Activated CD4-positive, CD25-positive, alpha-beta regulatory T cell treated with anti-CD3 and anti-CD28 coated beads, Interleukin-2, amount 50 U/mL, for 72 hours (primary cell): ENCODE results near the gene CDH1.

ENCODE experiments used
- DNase-seq: peaks from one replicate; pipeline ENCODE4 v3.0.0; 2021

The CDH1 gene

DNA sequence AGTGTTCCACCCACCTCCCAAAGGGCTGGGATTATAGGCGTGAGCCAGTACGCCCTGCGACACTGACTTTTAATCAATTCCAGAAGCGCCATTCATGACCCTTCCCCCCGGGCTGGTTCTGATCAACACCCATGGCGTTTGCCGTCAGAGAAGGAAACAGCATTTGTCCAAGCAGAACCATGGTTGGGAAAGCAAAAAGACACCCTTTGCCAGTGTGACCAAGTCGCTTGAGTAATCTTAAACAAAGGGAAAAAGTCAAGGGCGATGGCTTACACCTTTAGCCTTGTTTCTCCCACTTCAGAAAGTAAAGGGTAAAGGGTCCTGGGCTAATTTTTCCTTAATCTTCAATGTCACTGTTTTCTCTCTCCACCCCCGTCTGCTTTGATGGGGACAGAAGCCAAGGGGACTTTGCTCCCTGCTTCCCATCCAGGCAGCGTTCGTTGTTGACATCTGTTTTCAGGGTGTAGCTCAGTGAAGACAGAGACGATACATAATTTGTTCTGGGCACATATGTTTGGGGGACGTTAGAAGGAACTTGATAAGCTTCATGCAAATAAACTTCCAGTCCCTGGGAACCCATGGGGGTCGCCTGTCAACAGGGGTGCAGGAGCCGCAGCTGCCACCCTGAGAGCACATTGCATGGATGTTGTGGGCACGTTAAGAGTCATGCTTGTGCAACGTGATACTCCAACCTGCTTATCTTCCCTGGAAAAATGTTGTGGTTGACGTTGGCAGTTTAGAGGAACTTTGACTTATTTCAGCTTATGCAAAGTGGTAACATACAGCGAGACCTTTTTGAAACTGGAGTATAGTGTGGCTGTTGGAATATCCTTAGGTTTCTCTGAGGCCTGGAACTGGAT lies 55.6 kb downstream of the CDH1 start:
- DNase-seq = no peak

DNA sequence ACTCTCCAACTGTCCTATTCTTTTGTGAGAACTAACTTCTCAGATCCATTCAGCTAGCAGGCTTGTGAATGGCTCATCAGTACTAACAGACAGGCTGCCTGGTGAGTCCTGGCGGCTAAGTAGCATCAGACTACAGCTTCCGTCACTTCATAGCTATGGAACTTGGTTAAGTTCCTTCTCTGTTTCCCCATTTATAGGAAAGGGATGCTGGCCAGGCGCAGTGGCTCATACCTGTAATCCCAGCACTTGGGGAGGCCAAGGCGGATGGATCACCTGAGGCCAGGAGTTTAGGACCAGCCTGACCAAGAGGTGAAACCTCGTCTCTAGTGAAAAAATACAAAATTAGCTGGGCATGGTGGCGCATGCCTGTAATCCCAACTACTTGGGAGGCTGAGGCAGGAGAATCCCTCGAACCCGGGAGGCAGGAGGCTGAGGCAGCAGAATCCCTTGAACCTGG lies 56.3 kb downstream of the CDH1 start:
- no peak for DNase-seq

- DNase-seq = no peak
Observed at GRCh38 chr16:68798398-68798797, 61.3 kb downstream of the CDH1 start.

GRCh38 chr16:68800257-68800875 lies 63.3 kb downstream of the CDH1 start:
- peak; percentile 40 for DNase-seq

DNA sequence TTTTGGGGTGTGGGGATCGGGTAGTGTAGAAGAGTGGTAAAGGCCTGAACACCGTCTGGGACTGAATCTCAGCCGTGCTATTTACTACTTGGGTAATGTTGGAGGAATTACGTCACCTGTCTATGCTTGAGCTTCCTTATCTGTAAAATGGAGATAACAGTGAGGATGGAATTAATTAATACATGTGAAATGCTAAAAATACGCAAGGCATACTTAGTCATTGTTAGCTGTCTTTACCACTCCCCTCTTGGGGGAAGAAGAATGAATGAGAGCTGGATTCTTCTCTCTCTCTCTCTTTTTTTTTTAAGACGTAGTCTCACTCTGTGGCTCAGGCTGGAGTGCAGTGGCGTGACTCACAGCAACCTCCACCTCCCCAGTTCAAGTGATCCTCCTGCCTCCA lies 65.1 kb downstream of the CDH1 start:
- no peak for DNase-seq

DNA sequence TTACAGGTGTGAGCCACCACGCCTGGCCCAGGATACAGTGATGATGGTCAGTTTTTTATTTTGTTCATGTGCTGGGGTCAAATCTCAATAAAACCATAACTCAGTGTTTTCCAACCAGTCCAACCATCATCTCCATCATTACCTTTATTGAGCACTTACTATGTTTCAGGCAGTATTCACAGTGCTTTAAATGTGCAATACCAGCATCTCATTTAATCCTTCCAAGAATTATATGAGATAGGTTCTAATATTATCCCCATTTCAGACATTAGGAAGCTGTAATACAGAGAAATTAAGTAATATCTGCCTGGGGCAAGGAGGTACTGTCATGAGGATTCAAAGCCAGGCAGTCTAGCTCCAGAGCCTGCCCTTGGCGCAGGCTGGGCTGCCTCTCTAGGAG lies 69.3 kb downstream of the CDH1 start:
- no peak for DNase-seq

DNA sequence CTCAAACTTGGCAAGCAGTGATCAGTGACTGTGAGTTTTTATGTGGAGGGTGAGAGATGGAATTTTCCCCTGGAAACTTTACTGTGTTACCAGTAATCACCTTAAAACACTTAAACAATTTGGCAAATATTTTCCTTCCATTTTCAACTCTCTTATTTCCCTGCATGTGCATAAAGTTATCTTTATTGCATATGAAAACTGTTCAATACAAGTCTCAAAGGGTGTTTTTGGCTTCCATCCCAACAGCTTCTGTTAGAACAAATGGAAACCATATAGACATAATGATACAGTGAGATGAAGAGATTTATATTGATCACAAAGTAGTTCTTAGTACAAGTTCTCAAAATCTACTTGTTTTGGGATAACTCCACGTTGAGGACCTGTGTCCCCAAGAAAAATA lies 69.9 kb downstream of the CDH1 start:
- DNase-seq = no peak

DNA sequence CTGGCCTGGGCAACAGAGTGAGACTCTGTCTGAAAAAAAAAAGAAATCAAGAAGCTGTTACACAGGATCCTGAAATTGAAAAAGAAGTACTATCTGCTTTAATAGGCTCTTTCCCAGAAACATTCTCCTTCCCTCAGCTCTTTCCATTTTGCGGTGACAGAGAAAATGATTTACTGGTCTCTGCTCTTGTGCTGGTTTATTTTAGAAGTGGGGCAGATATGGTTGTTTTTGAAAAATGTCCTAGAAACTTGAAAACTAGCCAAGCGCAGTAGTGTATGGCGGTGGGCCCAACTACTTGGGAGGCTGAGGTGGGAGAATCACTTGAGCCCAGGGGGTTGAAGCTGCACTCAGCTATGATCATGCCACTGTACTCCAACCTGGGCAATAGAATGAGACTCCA lies 77.4 kb downstream of the CDH1 start:
- DNase-seq = no peak

DNA sequence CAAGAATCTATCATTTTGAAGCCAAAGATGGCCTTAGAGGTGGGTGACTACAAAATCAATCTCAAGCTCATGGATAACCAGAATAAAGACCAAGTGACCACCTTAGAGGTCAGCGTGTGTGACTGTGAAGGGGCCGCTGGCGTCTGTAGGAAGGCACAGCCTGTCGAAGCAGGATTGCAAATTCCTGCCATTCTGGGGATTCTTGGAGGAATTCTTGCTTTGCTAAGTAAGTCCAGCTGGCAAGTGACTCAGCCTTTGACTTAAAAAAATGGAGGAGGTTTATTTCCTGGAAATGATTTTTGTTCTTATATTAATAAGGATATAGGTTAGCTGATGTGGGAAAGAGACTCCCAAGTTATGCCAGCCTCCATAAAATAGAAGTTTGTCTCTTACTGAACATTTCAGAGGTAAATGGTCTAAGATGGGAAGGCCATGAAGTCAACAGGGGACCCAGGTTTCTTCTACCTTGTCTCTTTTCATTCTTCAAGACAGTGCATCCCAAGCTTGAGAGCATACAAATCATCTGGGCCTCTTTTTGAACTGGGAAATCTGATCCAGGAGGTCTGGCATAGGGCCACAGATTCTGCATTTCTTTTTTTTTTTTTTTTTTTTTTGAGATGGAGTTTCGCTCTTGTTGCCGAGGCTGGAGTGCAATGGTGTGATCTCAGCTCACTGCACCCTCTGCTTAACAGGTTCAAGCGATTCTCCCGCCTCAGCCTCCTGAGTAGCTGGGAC lies 86.5 kb downstream of the CDH1 start:
- no peak for DNase-seq

DNA sequence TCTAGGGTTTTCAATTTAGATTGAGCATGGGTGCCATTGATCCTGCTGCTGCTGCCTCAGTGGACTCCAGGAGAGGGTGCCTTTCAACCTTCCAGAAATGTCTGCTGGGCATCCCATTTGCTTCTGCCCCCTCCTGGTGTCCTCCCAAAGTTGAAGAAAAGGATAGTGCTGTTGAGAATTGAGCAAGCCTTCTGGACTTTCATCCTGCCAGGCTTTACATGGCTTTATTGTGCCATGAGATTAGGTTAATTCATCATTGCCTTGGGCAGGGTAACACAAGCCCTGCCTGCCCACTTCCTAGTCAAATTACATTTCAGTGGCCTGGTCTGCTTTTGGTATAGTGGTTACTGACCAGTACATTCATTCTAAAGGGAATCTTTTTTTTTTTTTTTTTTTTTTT lies 88.3 kb downstream of the CDH1 start:
- DNase-seq = no peak

DNA sequence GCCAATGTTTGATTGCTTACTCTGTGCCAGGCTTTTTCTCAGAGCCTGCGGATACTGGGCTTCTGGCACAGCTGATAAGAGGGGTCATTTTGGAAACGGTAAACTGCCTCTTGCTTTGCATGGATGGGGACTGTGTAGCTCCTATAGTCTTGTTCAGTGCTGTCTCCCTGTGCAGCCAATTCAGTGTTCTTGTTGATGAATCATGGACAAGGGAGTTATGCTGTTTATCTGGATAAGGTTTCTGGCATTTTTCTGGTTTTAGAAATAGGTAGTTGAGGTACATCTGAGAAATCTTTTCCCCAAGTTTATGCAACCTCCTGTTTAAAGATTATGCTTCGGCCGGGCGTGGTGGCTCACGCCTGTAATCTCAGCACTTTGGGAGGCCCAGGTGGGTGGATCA lies 89.6 kb downstream of the CDH1 start:
- DNase-seq = no peak

DNA sequence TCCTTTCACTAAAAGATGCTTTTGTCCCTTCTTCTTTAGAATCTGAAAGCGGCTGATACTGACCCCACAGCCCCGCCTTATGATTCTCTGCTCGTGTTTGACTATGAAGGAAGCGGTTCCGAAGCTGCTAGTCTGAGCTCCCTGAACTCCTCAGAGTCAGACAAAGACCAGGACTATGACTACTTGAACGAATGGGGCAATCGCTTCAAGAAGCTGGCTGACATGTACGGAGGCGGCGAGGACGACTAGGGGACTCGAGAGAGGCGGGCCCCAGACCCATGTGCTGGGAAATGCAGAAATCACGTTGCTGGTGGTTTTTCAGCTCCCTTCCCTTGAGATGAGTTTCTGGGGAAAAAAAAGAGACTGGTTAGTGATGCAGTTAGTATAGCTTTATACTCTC lies 96.2 kb downstream of the CDH1 start:
- no peak for DNase-seq

DNA sequence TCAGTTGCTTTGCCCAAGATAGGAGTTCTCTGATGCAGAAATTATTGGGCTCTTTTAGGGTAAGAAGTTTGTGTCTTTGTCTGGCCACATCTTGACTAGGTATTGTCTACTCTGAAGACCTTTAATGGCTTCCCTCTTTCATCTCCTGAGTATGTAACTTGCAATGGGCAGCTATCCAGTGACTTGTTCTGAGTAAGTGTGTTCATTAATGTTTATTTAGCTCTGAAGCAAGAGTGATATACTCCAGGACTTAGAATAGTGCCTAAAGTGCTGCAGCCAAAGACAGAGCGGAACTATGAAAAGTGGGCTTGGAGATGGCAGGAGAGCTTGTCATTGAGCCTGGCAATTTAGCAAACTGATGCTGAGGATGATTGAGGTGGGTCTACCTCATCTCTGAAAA lies 97.5 kb downstream of the CDH1 start:
- no peak for DNase-seq

- no peak for DNase-seq
Observed at GRCh38 chr16:68835970-68836369, 98.9 kb downstream of the CDH1 start.

GRCh38 chr16:68839831-68840230 lies 102.7 kb downstream of the CDH1 start:
- no peak for DNase-seq

- peak; percentile 33 for DNase-seq
Observed at GRCh38 chr16:68842964-68843481, 105.9 kb downstream of the CDH1 start.

GRCh38 chr16:68843482-68844210 lies 106.6 kb downstream of the CDH1 start, which contains the start of gene TANGO6:
Gene TANGO6 (plus strand): TSS chr16:68843531. CDS start chr16:68843618, 87 bp downstream.
- peak; percentile 94 for DNase-seq

DNA sequence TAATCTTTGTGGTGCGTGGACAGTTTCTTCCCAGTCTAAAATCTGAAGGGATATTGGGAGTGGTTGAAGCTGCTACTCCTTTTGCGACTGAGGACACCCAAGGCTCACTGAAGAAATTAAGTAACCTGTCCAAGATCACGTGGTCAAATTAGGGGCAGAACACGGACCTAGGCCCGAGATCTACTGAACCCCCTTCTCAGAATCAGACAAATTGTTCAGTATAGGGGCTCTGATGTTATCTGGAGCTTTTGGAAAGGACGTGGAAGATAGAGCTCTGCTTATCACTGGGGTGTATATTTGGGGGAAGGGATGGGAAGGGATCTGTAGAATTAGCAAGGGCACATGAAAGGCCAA lies 107.1 kb downstream of the CDH1 start:
- no peak for DNase-seq

DNA sequence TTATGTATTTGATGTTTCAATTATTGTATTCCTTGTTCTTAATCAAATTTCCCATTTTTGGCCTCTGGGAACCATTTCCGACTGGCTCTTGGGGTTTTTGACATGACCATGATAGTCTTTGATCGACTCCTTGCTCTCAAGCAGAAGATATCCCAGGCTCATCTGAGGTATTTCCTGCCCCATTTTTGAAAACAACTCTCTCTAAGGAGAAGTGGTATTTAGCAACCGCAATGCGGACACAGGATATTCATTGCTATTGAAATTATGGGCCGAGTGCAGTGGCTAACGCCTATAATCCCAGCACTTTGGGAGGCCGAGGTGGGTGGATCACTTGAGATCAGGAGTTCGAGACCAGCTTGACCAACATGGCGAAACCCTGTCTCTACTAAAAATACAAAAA lies 111.7 kb downstream of the CDH1 start:
- no peak for DNase-seq

DNA sequence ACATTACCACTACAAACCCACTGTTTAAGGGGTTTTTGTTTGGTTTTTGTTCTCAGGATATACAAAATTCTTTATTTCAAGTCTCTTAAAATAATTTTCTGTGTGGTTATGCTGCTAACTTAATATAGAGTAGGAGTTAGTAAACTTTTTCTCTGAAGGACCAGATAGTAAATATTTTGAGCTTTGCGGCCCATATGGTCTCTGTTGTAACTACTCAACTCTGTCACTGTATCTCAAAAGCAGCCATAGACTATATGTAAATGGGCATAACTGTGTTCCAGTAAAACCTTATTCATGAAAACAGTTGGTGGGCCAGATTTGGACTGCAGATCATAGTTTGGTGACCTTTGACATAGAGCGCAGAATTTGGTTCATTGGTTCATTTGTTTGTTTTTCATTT lies 113.4 kb downstream of the CDH1 start:
- no peak for DNase-seq

- DNase-seq = no peak
Observed at GRCh38 chr16:68851601-68852000, 114.5 kb downstream of the CDH1 start.

- DNase-seq = no peak
Observed at GRCh38 chr16:68857479-68857878, 120.4 kb downstream of the CDH1 start.

GRCh38 chr16:68859828-68860227 lies 122.7 kb downstream of the CDH1 start:
- no peak for DNase-seq
